Measurements from ENCODE around the gene CDK10.
A peak's percentile ranks its signal among the peaks of the same experiment; 100 is the strongest.

The CDK10 gene

GRCh38 chr16:89707695-89708094 is 21.2 kb downstream of the CDK10 start:
- no peak for DNase-seq
- no peak for TF ChIP-seq GATA1 (IDR thresholded peaks at IDR 0.05; ENCODE audit: low read depth, low read length)
- TF ChIP-seq POLR2A (IDR thresholded peaks at IDR 0.05; ENCODE audit: low read length): no peak

- TF ChIP-seq GATA1 (IDR thresholded peaks at IDR 0.05; ENCODE audit: low read depth, low read length) (no peak), POLR2A (IDR thresholded peaks at IDR 0.05; ENCODE audit: low read length) (no peak)
- DNase-seq: no peak
Observed at GRCh38 chr16:89708481-89708931, 22.0 kb downstream of the CDK10 start.

- DNase-seq: no peak
- TF ChIP-seq GATA1 (IDR thresholded peaks at IDR 0.05; ENCODE audit: low read depth, low read length) (no peak), POLR2A (IDR thresholded peaks at IDR 0.05; ENCODE audit: low read length) (no peak)
Observed at GRCh38 chr16:89709166-89709565, 22.7 kb downstream of the CDK10 start.

GRCh38 chr16:89709716-89710432 is 23.4 kb downstream of the CDK10 start:
- TF ChIP-seq POLR2A (IDR thresholded peaks at IDR 0.05; ENCODE audit: low read length): no peak

GRCh38 chr16:89710709-89711564 is 24.4 kb downstream of the CDK10 start:
- TF ChIP-seq GATA1 (IDR thresholded peaks at IDR 0.05; ENCODE audit: low read depth, low read length): no peak
- no peak for TF ChIP-seq POLR2A (IDR thresholded peaks at IDR 0.05; ENCODE audit: low read length)

More at GRCh38 chr16:89709716-89710432, 23.4 kb downstream of the CDK10 start:
- DNase-seq: no peak

GRCh38 chr16:89711601-89712273 is 25.2 kb downstream of the CDK10 start:
- TF ChIP-seq POLR2A (IDR thresholded peaks at IDR 0.05; ENCODE audit: low read length) (peak; percentile 36), GATA1 (IDR thresholded peaks at IDR 0.05; ENCODE audit: low read depth, low read length) (no peak)
- peak; percentile 74 to 78 for DNase-seq

More at GRCh38 chr16:89710709-89711564, 24.4 kb downstream of the CDK10 start:
- no peak for DNase-seq

GRCh38 chr16:89712274-89712781 is 25.8 kb downstream of the CDK10 start:
- DNase-seq: no peak
- TF ChIP-seq POLR2A (IDR thresholded peaks at IDR 0.05; ENCODE audit: low read length) (no peak), GATA1 (IDR thresholded peaks at IDR 0.05; ENCODE audit: low read depth, low read length) (no peak)

- TF ChIP-seq POLR2A (IDR thresholded peaks at IDR 0.05; ENCODE audit: low read length) (no peak), GATA1 (IDR thresholded peaks at IDR 0.05; ENCODE audit: low read depth, low read length) (no peak)
- DNase-seq: no peak
Observed at GRCh38 chr16:89716493-89716892, 30.0 kb downstream of the CDK10 start.

GRCh38 chr16:89716916-89717687 is 30.6 kb downstream of the CDK10 start:
- TF ChIP-seq POLR2A (IDR thresholded peaks at IDR 0.05; ENCODE audit: low read length): no peak
- no peak for TF ChIP-seq GATA1 (IDR thresholded peaks at IDR 0.05; ENCODE audit: low read depth, low read length)
- no peak for DNase-seq

- DNase-seq: peak in 1 of 2 experiments; percentile 35
- no peak for TF ChIP-seq POLR2A (IDR thresholded peaks at IDR 0.05; ENCODE audit: low read length)
- TF ChIP-seq GATA1 (IDR thresholded peaks at IDR 0.05; ENCODE audit: low read depth, low read length): no peak
Observed at GRCh38 chr16:89717688-89718505, 31.4 kb downstream of the CDK10 start.

- no peak for DNase-seq
- TF ChIP-seq POLR2A (IDR thresholded peaks at IDR 0.05; ENCODE audit: low read length) (no peak), GATA1 (IDR thresholded peaks at IDR 0.05; ENCODE audit: low read depth, low read length) (no peak)
Observed at GRCh38 chr16:89720551-89720812, 34.0 kb downstream of the CDK10 start.

- DNase-seq: peak; percentile 85 to 89
- TF ChIP-seq GATA1 (IDR thresholded peaks at IDR 0.05; ENCODE audit: low read depth, low read length) (no peak), POLR2A (IDR thresholded peaks at IDR 0.05; ENCODE audit: low read length) (peak; percentile 52)
Observed at GRCh38 chr16:89720813-89721545, 34.5 kb downstream of the CDK10 start, which contains the start of the genes VPS9D1 and ZNF276. Gene VPS9D1 (minus strand): TSS chr16:89720898. CDS start chr16:89720861, 37 bp downstream. Gene ZNF276 (plus strand): TSS chr16:89721537. CDS start chr16:89721641, 104 bp downstream.

Data from erythroblast (primary cell).